H1 (cell line): ENCODE measurements around the gene MYLK4. TPM values are rescaled to one million over a fixed set of nuclear protein-coding genes. Genes with fewer than 3 reads are reported as not detected.

ENCODE experiments used
- CTCF ChIA-PET: fragments of 300-600 bp; sonication (Branson Sonifier 250); formaldehyde crosslinking; loops from one replicate; lab custom pipeline; 2021; ENCODE audit not compliant: partially characterized antibody; lab: Charles Lee
- POLR2A ChIA-PET: fragments of 300-600 bp; sonication (Branson Sonifier 250); formaldehyde crosslinking; loops from one replicate; lab custom pipeline; 2021; ENCODE audit warnings: inconsistent platforms; ENCODE audit not compliant: partially characterized antibody; lab: Charles Lee
- DNase-seq, 2 experiments: peaks; one replicate each; pipeline versions ENCODE4 v3.0.0 to v3.0.0-alpha.2; 2010 to 2022; ENCODE audit warnings: low spot score in 2 of 2, low read depth in 1 of 2, mixed read lengths in 1 of 2
- FAIRE-seq: peaks from 2 replicates; lab custom pipeline; 2011; peaks lifted over from hg19 to GRCh38; lab: Jason Lieb, UNC
- H2AFZ ChIP-seq: 2 replicates; pipeline ENCODE4 v1.8.1; 2012; ENCODE audit warnings: low read length, inconsistent platforms
- H2AK5ac ChIP-seq: 2 replicates; pipeline ENCODE4 v1.6.1; 2013; ENCODE audit warnings: low read depth, low read length
- H2BK120ac ChIP-seq: replicated peaks from 2 replicates; pipeline ENCODE3; 2013; ENCODE audit warnings: low read depth, low read length, inconsistent platforms
- H2BK12ac ChIP-seq: 2 replicates; pipeline ENCODE4 v1.6.1; 2013; ENCODE audit warnings: low read depth, low read length
- H2BK15ac ChIP-seq: 2 replicates; pipeline ENCODE4 v1.6.1; 2013; ENCODE audit warnings: low read length
- H2BK20ac ChIP-seq: 2 replicates; pipeline ENCODE4 v1.6.1; 2013; ENCODE audit warnings: low read length
- H2BK5ac ChIP-seq: 2 replicates; pipeline ENCODE4 v1.6.1; 2013; ENCODE audit warnings: low read depth, low read length
- H3K14ac ChIP-seq: 2 replicates; pipeline ENCODE4 v1.6.1; 2013; ENCODE audit warnings: inconsistent platforms; ENCODE audit not compliant: insufficient read length
- H3K18ac ChIP-seq: 2 replicates; pipeline ENCODE4 v1.6.1; 2013; ENCODE audit warnings: low read length; ENCODE audit errors: extremely low read depth
- H3K23ac ChIP-seq: 2 replicates; pipeline ENCODE4 v1.6.1; 2013; ENCODE audit warnings: inconsistent platforms; ENCODE audit not compliant: insufficient read length
- H3K23me2 ChIP-seq: 2 replicates; pipeline ENCODE4 v1.6.1; 2013; ENCODE audit warnings: low read depth, low read length
- H3K27ac ChIP-seq: 2 replicates; pipeline ENCODE4 v1.6.1; 2011; ENCODE audit warnings: low read depth, low read length, inconsistent platforms
- H3K27me3 ChIP-seq, 4 experiments: replicated peaks in 1 of 4; 1 replicate in 1 of 4; 2 replicates in 3 of 4; pipeline versions ENCODE4 v1.6.1 to v1.8.1; 2011 to 2013; ENCODE audit warnings: low read length in 3 of 4, mild to moderate bottlenecking in 3 of 4, inconsistent platforms in 2 of 4, mixed read lengths in 2 of 4, moderate library complexity in 1 of 4; ENCODE audit not compliant: control insufficient read depth in 3 of 4, insufficient read depth in 3 of 4; ENCODE audit errors: extremely low read depth in 1 of 4
- H3K36me3 ChIP-seq, 4 experiments: 2 replicates each; pipeline versions ENCODE4 v1.6.1 to v1.8.1; 2011 to 2013; ENCODE audit warnings: mild to moderate bottlenecking in 4 of 4, low read length in 3 of 4, moderate library complexity in 2 of 4, control low read depth in 1 of 4, inconsistent platforms in 1 of 4; ENCODE audit not compliant: insufficient read depth in 4 of 4, control insufficient read depth in 2 of 4
- H3K4ac ChIP-seq: replicated peaks from 2 replicates; pipeline ENCODE3; 2013; ENCODE audit warnings: low read length, low read depth, mixed read lengths, inconsistent platforms; ENCODE audit not compliant: insufficient read length
- H3K4me1 ChIP-seq, 4 experiments: replicated peaks in 1 of 4; 1 replicate in 1 of 4; 2 replicates in 3 of 4; pipeline versions ENCODE4 v1.6.1 to v1.8.1; 2011 to 2013; ENCODE audit warnings: low read length in 3 of 4, inconsistent platforms in 2 of 4, mixed read lengths in 1 of 4; ENCODE audit not compliant: insufficient read depth in 4 of 4, control insufficient read depth in 3 of 4
- H3K4me2 ChIP-seq, 2 experiments: 2 replicates each; pipeline versions ENCODE4 v1.6.1 to v1.8.1; 2011 to 2013; ENCODE audit warnings: low read depth in 2 of 2, low read length in 2 of 2, control low read depth in 1 of 2, inconsistent platforms in 1 of 2, mild to moderate bottlenecking in 1 of 2; ENCODE audit not compliant: insufficient read depth in 1 of 2
- H3K4me3 ChIP-seq, 4 experiments: fragments of 200-600, 300-600 bp in 1 of 4; sonication (generic), shearing (Covaris generic), sonication (Bioruptor Twin) in 1 of 4; 2 replicates each; pipeline versions ENCODE4 v1.5.1 to v1.8.1; 2011 to 2016; ENCODE audit warnings: low read length in 4 of 4, low read depth in 3 of 4, control low read depth in 2 of 4, inconsistent platforms in 2 of 4, mild to moderate bottlenecking in 2 of 4, mixed read lengths in 1 of 4, moderate library complexity in 1 of 4; ENCODE audit not compliant: insufficient read depth in 2 of 4; ENCODE audit errors: extremely low read depth in 1 of 4
- H3K56ac ChIP-seq: replicated peaks from 2 replicates; pipeline ENCODE3; 2013; ENCODE audit warnings: low read depth, mild to moderate bottlenecking, mixed read lengths, low read length, inconsistent platforms; ENCODE audit not compliant: insufficient read length
- H3K79me1 ChIP-seq: 2 replicates; pipeline ENCODE4 v1.6.1; 2013; ENCODE audit warnings: low read depth, low read length, control low read depth
- H3K79me2 ChIP-seq, 2 experiments: 2 replicates each; pipeline versions ENCODE4 v1.6.1 to v1.8.1; 2012 to 2013; ENCODE audit warnings: low read length in 2 of 2, mild to moderate bottlenecking in 2 of 2, inconsistent platforms in 1 of 2; ENCODE audit not compliant: insufficient read depth in 2 of 2, control insufficient read depth in 1 of 2
- H3K9ac ChIP-seq, 4 experiments: replicated peaks in 1 of 4; 1 replicate in 1 of 4; 2 replicates in 3 of 4; pipeline versions ENCODE4 v1.6.1 to v1.8.1; 2011 to 2013; ENCODE audit warnings: low read depth in 3 of 4, low read length in 3 of 4, control low read depth in 2 of 4, mild to moderate bottlenecking in 2 of 4, moderate library complexity in 2 of 4, inconsistent platforms in 1 of 4; ENCODE audit errors: extremely low read depth in 1 of 4
- H3K9me3 ChIP-seq, 2 experiments: 2 replicates each; pipeline versions ENCODE4 v1.6.1 to v1.8.1; 2012 to 2013; ENCODE audit warnings: mild to moderate bottlenecking in 2 of 2, moderate library complexity in 2 of 2, control low read depth in 1 of 2, inconsistent platforms in 1 of 2, low read depth in 1 of 2, low read length in 1 of 2, mixed read lengths in 1 of 2; ENCODE audit not compliant: insufficient read depth in 2 of 2
- H4K20me1 ChIP-seq, 2 experiments: replicated peaks in 1 of 2; 2 replicates each; pipeline versions ENCODE3 to v1.8.1; 2011 to 2013; ENCODE audit warnings: inconsistent platforms in 2 of 2, low read length in 2 of 2, mild to moderate bottlenecking in 1 of 2; ENCODE audit not compliant: insufficient read depth in 2 of 2, control insufficient read depth in 1 of 2
- H4K5ac ChIP-seq: 2 replicates; pipeline ENCODE4 v1.6.1; 2013; ENCODE audit warnings: low read length, low read depth, mixed read lengths, inconsistent platforms; ENCODE audit not compliant: insufficient read length
- H4K8ac ChIP-seq: 2 replicates; pipeline ENCODE4 v1.8.0; 2013; ENCODE audit warnings: mild to moderate bottlenecking, moderate library complexity, low read length, inconsistent platforms; ENCODE audit not compliant: insufficient read depth; ENCODE audit errors: extremely low read depth
- H4K91ac ChIP-seq: replicated peaks from 2 replicates; pipeline ENCODE3; 2013; ENCODE audit warnings: low read length, mixed read lengths, inconsistent platforms; ENCODE audit not compliant: insufficient read length
- CHD2 ChIP-seq: IDR thresholded peaks from 2 replicates; pipeline ENCODE4 v1.6.1; 2012; ENCODE audit warnings: low read length, improper control_type of control experiment
- CREB1 ChIP-seq: IDR thresholded peaks from 2 replicates; pipeline ENCODE4 v1.6.1; 2012; ENCODE audit warnings: inconsistent platforms
- E2F6 ChIP-seq: IDR thresholded peaks from 2 replicates; pipeline ENCODE4 v1.6.1; 2012; ENCODE audit warnings: inconsistent platforms
- WGBS, 2 experiments: shearing (Covaris generic) in 1 of 2; methylation state at CpG; one replicate each; pipeline versions ENCODE4 v1.1.6 to v1.1.7; 2013 to 2015; ENCODE audit warnings: low lambda C conversion rate in 2 of 2, mixed read lengths in 2 of 2, inconsistent platforms in 1 of 2, low coverage in 1 of 2, missing lambda C conversion rate in 1 of 2; ENCODE audit not compliant: insufficient replicate concordance in 2 of 2, insufficient coverage in 1 of 2, insufficient read length in 1 of 2; ENCODE audit errors: extremely low coverage in 1 of 2, missing lambda C conversion rate in 1 of 2; 5-methylcytosine and 5-hydroxymethylcytosine counted together
- polyA plus RNA-seq, 7 experiments: library from polyadenylated mRNA; depleted of rRNA in 3 of 7; stranded (reverse) in 5 of 7; unstranded in 2 of 7; fragments of >200 nt in 5 of 7; fragments of 200-250 nt in 2 of 7; gene quantifications; 1 replicate in 5 of 7; 2 replicates in 1 of 7; 4 replicates in 1 of 7; pipeline versions ENCODE4 v1.2.1 to v1.2.3, GENCODE V29; 2011 to 2013; ENCODE audit warnings: missing spikeins in 2 of 7, mixed read lengths in 2 of 7
- total RNA-seq: library from RNA; stranded (reverse); fragmentation: NEBNext Ultra II Directional; extraction: Animal tissue kit (Norgen Biotek cat#: 25700); gene quantifications from 2 replicates; pipeline ENCODE4 v1.2.1, GENCODE V29; 2021

MYLK4 gene
- total and polyA plus RNA-seq, 2 of the 8 experiments (the other 6 are each of a cell fraction or from before 2014, with no cell fraction given), result 0.11 to 0.17 TPM

GRCh38 chr6:2712102-2712501 is 38.6 kb downstream of the MYLK4 start:
- no peak overlapping the region for H2BK15ac ChIP-seq
- CTCF ChIA-PET, result interaction anchor here (0.7 to 1.7 kb wide), 4 partner anchors 9 to 39 kb away, joined by 3 to 4 read pairs (median 4); partner anchors contain the start of gene MYLK4
- H3K79me1 ChIP-seq, result no peaks in the 10 kb centered on the region
- H3K4me3 ChIP-seq, result no peak overlapping the region
- no peak overlapping the region for H2BK5ac ChIP-seq
- 0 out of 7 replicates have a peak, but pooled peaks cover 0 to 2% (median 0%) of the 10 kb centered on the region in 4 experiments for H3K4me1 ChIP-seq
- no peak overlapping the region for H4K91ac ChIP-seq
- POLR2A ChIA-PET, result no interaction called here
- no peak overlapping the region for H3K18ac ChIP-seq
- no peak overlapping the region for H3K9ac ChIP-seq
- no peak overlapping the region for H3K4ac ChIP-seq
- H3K36me3 ChIP-seq, result no peaks in the 10 kb centered on the region
- H3K14ac ChIP-seq, result no peak overlapping the region
- H3K4me2 ChIP-seq, result no peak overlapping the region
- no peak overlapping the region for H3K27ac ChIP-seq
- H4K5ac ChIP-seq, result no peak overlapping the region
- no peak for FAIRE-seq
- no peak overlapping the region for H2AK5ac ChIP-seq
- H4K20me1 ChIP-seq, result no peaks in the 10 kb centered on the region
- H3K79me2 ChIP-seq, result no peaks in the 10 kb centered on the region
- no peak overlapping the region for H2AFZ ChIP-seq
- H3K27me3 ChIP-seq, result no peaks in the 10 kb centered on the region
- no peak for DNase-seq
- no peak overlapping the region for H2BK12ac ChIP-seq
- no peak overlapping the region for H4K8ac ChIP-seq
- H2BK20ac ChIP-seq, result no peak overlapping the region
- H3K23me2 ChIP-seq, result no peaks in the 10 kb centered on the region
- H3K23ac ChIP-seq, result no peak overlapping the region
- H2BK120ac ChIP-seq, result no peak overlapping the region
- WGBS, 2 experiments, result 96% methylated on average over 5 of the region's 5 CpGs; no CpG with 5 or more reads in 1 of the 2 experiments
- H3K56ac ChIP-seq, result no peak overlapping the region
- H3K9me3 ChIP-seq, result peaks cover 15 to 27% of the 10 kb centered on the region in 2 experiments
- TF ChIP-seq CREB1 (no peak), CHD2 (no peak), E2F6 (no peak)
